Activated T-cell treated with anti-CD3 and anti-CD28 coated beads, Interleukin-2, amount 50 U/mL, for 48 hours (primary cell): ENCODE measurements around the gene TOE1.
A peak's percentile ranks its signal among the peaks of the same experiment; 100 is the strongest.
"Not testable (repeated sequence)": the region's sequence is repeated elsewhere in the genome, so short reads cannot be mapped to it uniquely, and the experiment has no call there.

Experiments
- DNase-seq, 2 experiments: peaks; one replicate each; pipeline ENCODE4 v3.0.0-alpha.2; 2020

TOE1 gene

DNA sequence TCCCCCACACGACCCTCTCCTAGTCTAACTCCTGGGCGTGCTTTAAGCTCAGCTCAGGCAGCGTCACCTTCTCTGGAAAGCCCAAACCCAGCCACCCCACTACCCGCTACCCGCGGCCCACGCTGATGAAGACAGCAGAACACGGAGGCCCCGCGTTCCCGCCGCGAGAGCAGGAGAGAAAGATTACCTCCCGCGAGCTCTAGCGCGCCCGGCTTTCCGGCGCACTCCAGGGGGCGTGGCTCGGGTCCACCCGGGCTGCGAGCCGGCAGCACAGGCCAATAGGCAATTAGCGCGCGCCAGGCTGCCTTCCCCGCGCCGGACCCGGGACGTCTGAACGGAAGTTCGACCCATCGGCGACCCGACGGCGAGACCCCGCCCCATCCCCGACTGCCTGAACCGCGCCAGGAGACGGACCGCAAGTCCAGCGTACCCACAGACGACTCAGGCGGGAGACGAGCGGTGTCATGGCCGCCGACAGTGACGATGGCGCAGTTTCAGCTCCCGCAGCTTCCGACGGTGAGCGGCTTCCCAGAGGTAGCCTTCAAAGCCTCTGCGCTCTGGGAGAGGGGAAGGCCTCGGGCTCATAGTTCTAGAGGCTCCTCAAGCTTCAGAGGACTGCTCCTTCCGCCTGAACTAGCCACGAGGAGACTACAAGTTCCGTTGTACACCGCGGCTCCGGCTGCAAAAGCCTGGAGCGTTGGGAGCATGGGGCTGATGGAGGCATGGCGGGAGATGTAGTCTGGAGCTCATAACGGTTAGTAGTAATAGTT lies at the start of gene TOE1, which contains the start of gene MUTYH:
Gene TOE1, plus strand, starts transcription at position 382 of the 770 bp plus-strand sequence. Its CDS starts 83 bp downstream, at position 465.
Gene MUTYH, minus strand, starts transcription at position 652 of the 770 bp plus-strand sequence. CDS start 5,935 bp downstream, outside the sequence.
- peak; percentile 96 to 98 for DNase-seq

DNA sequence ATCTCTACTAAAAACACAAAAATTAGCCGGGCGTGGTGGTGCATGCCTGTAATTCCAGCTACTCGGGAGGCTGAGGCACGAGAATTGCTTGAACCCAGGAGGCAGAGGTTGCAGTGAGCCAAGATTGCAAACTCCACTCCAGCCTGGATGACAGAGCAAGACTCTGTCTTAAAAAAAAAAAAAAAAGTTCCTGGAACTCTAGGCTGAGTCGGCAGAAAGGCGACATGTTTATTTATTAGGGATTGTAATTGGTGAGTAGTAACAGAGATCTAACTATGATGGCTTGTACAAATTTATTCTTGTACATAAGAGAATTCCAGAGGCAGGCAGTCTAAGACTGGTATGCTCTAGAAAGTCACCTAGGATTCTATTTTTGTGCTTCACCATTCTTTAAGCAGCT lies 49.0 kb upstream of the TOE1 start:
- not testable (repeated sequence) for DNase-seq

DNA sequence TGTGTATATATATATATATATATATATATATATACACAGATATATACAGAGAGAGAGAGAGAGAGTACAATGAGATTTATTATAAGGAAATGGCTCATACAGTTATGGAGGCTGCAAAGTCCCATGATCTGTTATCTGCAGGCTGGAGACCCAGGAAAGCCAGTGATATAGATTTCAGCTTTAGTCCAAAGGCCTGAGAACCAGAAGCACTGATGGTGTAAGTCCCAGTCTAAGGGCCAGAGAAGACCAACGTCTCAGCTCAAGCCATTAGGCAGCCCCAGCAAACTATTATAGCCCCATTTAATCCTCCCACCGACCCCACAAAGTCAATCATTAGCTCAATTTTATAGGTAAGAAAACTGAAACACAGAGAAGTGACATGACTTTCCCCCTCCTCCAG lies 48.3 kb upstream of the TOE1 start:
- DNase-seq = no peak

DNA sequence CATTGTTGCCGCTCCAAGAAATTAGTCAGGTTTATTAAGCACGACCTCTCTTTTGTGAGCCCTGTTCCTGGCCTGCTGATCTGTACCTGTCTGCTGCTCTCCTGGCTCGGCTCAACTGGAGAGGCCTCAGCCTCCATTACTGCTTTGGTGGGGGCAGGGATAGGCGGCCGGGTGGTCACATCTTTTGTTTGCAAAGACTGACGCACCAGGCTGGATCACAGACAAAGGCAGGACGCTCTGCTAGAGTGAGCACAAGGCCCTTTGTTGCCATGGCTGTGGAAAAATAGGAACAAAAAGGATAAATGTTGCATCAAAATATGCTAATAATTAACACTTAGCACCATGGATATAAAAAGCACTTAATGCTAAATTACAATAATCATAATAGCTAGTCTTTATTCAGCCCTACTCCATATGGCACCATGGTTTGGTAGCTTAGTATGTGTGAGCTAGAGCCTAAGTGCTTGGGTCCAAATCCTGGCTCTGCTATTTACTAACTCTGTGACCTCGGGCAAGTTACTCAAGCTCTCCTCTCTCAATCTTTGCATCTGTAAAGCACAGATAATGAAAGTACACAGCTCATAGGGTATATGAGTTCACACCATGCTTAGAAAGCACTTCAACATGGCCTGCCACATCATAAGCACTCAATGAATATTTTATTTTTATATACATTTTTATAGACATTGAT lies 42.2 kb upstream of the TOE1 start:
- no peak for DNase-seq

DNA sequence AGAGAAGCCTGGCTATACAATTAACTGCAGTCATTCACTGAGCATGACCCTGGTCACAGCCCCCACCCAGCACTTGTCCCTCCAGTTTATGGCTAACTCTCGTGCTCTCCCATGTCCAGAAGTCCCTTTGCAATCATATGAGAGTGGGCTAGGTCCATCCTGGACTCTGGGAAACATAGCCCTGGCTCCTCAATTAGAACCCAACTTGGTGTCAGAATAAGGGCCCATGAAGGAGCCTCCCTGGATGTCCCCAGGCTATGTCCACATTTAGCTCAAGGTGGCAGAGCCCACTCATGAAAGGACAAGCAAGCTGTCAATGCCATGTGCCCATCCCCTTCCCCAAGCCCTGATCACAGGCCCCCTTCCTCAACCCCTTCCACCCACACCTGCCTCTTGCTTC lies 40.7 kb upstream of the TOE1 start:
- no peak for DNase-seq

DNA sequence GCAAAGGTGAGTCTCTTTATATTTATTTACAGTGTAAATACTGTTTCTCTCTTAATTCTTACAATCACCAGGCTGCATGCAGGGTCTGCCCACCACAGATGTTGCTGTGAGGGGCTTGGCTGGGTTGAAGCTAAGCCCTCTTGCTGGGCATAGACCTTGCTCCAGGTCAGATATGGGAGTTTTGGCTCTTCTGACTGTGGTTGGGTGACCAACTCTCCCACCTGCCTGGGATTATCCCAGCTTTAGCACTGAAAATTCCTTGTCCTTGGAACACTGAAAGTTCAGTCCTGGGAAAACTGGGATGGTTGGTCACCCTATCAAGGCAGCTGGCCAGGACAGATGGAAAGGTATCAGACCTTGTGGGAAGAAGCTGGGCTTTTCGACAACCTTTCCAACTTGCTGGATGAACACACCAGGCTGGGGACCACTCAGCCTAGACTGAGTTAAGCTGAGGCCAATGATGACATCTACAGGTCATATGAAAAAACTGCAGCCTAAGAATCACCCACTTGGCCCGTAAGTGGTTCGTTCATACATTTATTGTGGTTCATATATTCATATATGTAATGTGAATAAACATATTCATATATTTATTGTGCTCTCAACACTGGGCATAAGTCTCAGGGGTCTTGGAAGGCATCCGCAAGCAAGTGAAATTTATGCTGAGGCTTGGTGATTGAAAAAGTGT lies 39.8 kb upstream of the TOE1 start:
- peak; percentile 39 to 46 for DNase-seq

DNA sequence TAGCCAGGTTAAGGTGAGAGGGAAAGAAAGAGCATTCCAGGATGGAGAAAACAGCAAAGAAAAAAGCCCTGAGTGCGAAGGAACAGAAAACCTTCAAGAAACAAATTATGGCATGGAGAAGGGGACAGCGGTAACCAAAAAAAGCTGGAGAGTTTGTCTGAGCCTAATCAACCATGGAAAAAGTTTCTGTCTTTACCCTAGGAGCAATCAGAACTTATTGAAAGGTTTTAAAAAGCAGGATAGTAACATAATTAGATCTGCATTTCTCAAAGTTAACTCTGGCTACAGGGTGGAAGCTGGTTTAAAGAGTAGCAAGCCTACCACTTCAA lies 39.3 kb upstream of the TOE1 start:
- no peak for DNase-seq

DNA sequence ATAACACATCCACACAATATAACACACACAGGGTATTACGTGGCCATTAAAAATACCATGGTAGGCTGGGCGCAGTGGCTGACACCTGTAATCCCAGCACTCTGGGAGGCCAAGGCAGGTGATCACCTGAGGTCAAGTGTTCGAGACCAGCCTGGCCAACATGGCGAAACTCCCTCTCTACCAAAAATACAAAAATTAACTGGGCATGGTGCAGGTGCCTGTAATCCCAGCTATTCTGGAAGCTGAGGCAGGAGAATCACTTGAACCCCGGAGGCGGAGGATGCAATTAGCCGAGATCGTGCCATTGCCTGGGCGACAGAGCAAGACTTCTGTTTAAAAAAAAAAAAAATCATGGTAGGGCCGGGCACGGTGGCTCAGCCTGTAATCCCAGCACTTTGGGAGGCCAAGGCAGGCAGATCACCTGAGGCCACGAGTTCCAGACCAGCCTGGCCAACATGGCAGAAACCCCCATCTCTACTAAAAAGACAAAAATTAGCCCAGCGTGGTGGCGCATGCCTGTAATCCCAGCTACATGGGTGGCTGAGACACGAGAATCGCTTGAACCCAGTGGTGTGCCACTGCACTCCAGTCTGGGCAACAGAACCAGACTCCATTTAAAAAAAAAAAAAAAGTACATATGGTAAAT lies 37.3 kb upstream of the TOE1 start:
- peak in 1 of 2 experiments; percentile 21 for DNase-seq

DNA sequence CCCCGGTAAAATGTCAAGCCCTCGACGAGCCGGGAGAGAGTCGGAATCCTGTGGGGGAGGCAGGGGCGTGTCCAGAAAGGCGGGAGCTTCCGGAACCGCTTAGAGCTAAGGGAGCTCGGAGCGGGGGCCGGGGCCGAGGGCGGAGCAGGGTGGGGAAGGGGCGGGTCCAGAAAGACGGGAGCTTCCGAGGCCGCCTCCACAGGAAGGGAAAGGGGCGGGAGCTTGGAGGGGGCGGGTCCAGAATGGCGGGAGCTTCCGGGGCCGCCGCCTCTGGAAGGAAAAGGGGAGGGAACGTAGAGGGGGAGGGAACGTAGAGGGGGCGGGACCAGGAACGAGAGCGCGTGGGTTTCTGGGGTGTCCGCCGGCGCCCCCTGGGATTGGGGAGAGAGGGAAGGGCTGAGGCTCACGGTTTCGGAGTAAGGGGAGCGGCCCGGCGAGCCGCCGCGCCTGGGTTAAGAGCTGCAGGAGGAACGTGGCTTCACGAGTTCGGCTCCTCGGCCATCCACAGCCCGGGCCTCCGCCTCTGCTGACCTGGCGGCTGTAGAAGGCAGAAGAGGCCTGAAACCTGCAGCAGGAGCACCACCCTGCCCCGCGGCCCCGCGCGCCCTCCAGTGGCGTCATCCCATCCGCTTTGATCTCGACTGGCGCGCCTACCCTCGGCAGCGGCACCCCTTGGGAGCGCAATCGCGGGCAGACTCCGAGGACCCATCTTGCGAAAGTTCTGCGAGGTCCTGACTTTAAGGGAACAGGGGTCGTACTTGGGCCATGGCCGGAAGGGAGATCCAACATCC lies 36.3 kb upstream of the TOE1 start:
- DNase-seq = peak; percentile 98 to 99

DNA sequence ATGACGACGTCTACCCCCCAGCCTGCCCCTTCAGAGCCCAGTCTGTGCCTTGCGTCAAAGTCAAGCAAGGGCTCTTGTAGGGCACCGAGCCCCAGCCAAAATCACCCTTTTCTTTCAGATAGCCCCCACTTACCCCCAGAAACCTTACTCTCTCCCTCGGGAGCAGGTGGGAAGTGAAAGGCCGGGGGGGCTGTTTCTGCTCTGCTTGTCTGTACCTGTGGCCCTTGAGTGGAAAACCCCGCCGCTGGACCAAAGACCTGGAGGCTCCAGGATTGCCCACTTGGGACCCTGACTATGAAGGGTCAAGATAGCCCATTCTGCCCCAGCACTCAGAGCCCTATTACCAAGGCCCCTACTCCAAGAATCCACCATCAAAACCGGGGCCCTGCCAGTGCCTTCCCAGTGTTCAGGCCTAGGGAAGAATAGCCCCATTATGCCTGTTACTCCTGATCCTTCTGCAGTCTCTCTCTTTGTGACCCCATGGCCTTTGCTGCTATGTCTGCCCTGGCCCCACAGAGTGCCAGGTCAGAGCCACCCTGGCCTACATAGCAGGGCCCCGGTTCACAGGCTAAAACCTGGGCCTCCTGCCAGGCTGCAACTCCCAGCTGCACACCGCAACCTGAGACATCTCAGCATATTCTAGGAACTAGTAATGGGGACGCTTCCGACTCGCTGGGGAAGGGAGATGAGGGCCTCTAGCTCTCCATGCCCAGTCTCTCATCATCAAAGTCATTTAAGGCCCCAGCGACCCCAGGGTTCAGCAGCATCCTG lies 35.5 kb upstream of the TOE1 start:
- DNase-seq = peak; percentile 40 to 45

DNA sequence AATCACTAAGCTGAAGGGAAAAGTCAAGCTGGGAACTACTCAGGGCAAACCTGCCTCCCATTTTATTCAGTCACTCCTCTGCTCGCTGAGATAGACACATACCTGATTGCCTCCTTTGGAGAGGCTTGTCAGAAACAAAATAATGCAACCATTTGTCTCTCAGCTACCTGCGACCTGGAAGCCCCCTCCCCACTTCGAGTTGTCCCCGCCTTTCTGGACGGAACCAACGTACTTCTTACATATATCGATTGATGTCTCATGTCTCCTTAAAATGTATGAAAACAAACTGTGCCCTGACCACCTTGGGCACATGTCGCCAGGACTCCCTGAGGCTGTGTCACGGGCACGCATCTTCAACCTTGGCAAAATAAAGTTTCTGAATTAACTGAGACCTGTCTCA lies 34.7 kb upstream of the TOE1 start:
- DNase-seq = peak; percentile 19 to 24

DNA sequence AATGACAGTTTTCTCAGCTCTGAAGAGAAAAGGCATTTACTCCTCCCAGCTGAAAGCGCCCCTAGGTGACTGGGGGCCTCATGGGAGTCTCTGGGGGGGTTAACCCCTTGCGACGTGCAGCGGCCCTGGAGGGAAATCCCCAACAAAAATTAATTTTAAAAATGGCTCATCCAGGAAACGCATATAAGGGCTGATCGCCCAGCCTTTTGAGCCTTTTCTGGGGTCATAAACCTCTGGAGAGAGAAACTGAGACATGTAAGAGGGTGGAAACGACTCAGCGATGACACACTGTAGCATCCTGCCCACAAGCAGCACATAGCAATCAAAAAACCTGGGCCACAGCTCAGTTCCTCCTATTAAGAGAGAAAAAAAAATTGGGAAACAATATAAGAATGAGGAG lies 33.7 kb upstream of the TOE1 start:
- peak; percentile 60 to 70 for DNase-seq

DNA sequence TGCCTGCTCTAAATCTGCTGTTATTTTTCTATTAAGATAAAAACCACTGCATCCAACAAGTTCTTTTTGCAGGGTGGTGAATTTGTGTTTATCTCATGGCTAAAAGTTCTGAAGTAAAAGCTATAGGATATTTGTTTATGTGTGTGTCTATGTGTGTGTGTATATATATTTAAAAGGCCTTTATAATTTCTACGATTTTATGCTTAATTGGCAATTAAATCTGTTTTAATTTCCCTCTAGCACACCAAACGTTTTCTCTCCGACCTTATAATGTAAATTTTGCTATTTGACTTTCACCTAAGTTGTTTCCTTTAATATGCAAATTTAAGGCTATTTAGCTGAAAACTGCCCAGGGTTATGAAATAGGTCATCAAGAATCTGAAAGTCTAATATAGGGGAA lies 33.1 kb upstream of the TOE1 start:
- DNase-seq = no peak

DNA sequence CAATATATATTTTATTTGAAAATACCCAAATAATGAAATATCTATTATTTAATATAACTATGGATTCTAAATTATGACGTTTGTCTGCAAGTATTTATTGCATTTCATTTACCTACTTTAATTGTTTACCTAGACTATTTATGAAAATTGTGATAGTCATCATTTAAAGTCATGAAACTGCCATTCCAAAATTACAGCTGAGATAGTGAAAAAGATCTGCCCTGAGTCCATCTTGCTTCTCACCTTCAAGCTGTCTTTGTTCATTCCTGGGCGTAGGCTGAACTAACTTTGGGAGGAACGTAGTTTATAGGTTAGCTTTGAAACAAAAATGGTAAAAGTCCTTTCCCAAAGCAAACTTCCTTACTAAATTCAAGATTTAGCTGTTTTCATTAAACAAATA lies 25.7 kb upstream of the TOE1 start:
- DNase-seq = no peak

DNA sequence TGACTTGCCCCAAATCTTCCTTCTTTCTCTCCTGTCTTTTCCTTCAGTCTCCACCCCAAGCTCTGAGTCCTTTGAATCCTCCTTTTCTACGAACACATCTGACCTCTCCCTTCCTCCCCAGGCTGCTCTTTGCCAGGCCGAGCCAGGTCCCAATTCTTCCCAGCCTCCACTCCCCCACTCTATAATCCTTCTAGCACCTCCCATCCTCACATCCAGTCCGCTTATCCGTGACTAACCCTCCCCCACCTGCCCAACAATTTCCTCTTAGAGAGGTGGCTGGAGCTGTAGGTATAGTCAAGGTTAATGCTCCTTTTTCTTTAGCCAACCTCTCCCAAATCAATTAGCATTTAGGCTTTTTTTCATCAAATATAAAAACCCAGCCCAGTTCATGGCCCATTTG lies 22.8 kb upstream of the TOE1 start:
- DNase-seq = no peak

DNA sequence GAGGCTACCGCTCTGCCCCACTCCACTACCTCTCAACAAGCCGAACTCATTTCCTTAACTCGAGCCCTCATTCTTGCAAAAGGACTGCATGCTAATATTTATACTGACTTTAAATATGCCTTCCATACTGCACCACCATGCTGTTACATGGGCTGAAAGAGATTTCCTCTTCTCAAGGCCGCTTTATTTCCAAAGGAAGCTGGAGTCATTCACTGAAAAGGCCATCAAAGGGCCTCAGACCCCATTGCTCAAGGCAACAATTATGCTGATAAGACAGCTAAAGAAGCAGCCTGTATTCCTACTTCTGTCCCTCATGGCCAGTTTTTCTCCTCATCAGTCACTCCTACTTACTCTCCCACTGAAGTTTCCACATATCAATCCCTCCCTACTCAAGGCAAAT lies 20.2 kb upstream of the TOE1 start:
- no peak for DNase-seq

DNA sequence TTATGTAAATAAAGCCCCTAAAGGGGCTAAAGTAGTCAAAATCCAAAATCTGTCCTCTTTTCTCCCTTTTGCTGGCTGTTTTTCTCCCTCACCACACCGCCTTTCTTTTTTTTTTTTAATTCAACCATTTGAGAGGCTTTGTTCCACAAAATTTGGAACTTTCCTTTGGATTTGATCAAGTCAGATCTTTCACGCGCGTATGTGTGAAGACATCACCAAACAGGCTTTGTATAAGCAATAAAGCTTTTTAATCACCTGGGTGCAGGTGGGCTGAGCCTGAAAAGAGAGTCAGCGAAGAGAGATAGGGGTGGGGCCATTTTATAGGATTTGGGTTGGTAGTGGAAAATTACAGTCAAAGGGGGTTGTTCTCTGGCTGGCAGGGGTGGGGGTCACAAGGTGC lies 18.5 kb upstream of the TOE1 start:
- DNase-seq = no peak

DNA sequence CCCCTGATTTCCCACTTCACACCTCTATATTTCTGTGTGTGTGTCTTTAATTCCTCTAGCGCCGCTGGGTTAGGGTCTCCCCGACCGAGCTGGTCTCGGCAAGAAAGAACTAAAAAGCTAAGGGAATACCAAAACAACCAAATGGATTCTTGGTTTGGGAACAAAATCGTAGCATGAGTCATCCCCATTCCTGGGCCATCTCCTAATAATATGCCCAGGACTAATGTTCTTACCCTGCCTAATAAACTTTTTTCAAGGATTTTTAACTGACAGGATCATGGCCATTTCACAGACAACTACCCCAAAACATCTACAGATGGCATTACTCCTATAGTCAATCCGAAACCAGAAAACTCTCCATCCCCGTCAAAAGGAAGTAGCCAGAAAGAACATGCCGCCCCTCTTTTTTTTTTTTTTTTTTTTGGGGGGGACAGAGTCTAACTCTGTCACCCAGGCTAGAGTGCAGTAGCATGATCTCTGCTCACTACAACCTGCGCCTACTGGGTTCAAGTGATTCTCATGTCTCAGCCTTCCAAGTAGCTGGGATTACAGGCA lies 17.4 kb upstream of the TOE1 start:
- DNase-seq = no peak

DNA sequence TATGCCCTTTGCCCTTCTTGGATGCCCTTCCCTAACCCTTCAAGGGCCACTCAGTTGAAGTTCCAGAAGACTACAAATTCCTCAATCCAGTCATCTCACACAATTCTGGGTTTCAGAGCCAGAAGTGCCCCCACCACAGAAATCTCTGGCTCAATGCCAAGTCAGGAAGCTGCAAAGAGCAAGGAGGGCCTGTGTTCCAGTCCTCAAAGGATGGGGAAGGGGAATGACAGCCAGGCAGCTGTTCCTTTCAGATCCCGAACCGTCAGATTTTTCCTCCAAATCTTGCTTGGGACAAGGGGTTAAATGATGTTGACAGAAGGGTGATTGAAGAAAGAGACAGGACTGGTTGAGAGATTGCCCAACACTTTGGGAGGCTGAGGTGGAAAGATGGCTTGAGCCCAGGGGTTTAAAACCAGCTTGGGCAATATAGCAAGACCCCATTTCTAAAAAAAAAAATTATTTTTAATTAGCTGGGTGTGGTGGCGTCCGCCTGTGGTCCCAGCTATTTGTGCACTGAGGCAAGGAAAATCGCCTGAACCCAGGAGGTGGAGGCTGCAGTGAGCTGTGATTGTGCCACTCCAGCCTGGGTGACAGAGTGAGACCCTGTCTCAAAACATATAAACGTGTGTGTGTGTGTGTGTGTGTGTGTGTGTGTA lies 14.0 kb upstream of the TOE1 start:
- DNase-seq = no peak
